ENCODE data around the gene TRRAP. TPM values are rescaled to one million over a fixed set of nuclear protein-coding genes. Genes with fewer than 3 reads are reported as not detected.

Gene TRRAP
- total RNA-seq, 4 donors from 2014 or later, result 34.3 to 52.5 (median 39.5) TPM

GRCh38 chr7:98917331-98917730 is 39.0 kb downstream of the TRRAP start:
- WGBS, 2 donors, result 94 to 96% methylated on average over 12 of the region's 12 CpGs
- Histone ChIP-seq H3K4me3 (no peak overlapping the region), H3K4me1 (peaks cover 0 to 5% (median 0%) of the 10 kb centered on the region in 4 donors), H3K9me3 (no peaks in the 10 kb centered on the region), H3K36me3 (peaks cover 3 to 96% (median 28%) of the 10 kb centered on the region in 3 donors), H3K27ac (no peak overlapping the region), H3K27me3 (no peaks in the 10 kb centered on the region)
- no peak for TF ChIP-seq POLR2A (IDR thresholded peaks at IDR 0.05)
- no peak for DNase-seq (ENCODE audit: low spot score in 2 of 2)

GRCh38 chr7:98921608-98922372 is 43.5 kb downstream of the TRRAP start:
- 89 to 90% methylated on average over 23 to 25 of the region's 25 CpGs for WGBS, 2 donors
- TF ChIP-seq CTCF (IDR thresholded peaks at IDR 0.05), result no peak
- TF ChIP-seq POLR2A (IDR thresholded peaks at IDR 0.05), result no peak
- peak overlapping the region in 2 of 4 donors; percentile 53 to 67 for H3K27ac ChIP-seq
- H3K36me3 ChIP-seq, result peaks cover under 1 to 100% (median 32%) of the 10 kb centered on the region in 3 donors
- DNase-seq (ENCODE audit: low spot score in 2 of 2), result no peak
- peaks cover 0 to 10% (median 0%) of the 10 kb centered on the region in 4 donors for H3K4me1 ChIP-seq
- H3K4me3 ChIP-seq, result no peak overlapping the region
- no peaks in the 10 kb centered on the region for H3K27me3 ChIP-seq
- H3K9me3 ChIP-seq, result no peaks in the 10 kb centered on the region

DNA sequence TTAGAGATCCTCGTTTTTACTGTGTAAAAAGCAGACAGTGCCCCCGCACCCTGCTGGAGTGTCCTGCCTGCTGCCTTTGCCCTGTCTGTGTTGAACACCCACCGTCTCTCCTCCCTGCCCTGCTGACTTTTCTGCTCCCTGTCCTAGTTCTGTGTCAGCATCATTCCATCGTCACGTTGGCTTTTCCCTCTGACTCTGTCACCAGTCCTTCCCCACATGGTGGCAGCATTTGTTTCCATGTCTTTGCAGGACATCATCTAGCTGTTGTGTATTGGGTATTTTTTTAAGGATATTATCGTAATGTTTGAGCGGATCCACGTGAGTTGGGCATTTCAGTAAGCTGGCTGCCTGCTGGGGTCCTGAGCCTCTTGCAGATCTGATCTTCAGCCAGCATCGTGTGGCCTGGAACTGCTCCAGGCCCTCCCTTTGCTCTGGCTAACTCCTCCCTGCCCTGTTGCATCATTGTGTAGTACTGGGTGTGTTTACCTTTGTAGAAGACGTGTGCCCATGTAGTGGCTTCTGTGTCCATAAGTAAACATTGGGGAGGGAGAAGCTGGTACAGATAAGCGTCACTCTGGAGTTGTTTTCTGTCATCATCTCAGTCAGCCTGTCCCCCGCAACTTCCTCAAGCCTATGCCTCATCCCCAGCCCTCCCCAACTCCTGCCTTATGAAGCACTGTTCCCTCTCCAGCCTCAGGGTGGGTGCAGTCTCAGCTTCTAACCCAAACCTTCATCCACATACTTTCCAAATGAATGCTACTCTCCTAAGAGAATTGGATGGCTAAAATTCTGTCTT is 44.3 kb downstream of the TRRAP start:
- peaks cover 3 to 100% (median 30%) of the 10 kb centered on the region in 3 donors for H3K36me3 ChIP-seq
- no peaks in the 10 kb centered on the region for H3K27me3 ChIP-seq
- 67 to 68% methylated on average over 12 of the region's 12 CpGs for WGBS, 2 donors
- no peaks in the 10 kb centered on the region for H3K9me3 ChIP-seq
- peak overlapping the region in 2 of 4 donors; percentile 53 to 67 for H3K27ac ChIP-seq
- DNase-seq (ENCODE audit: low spot score in 2 of 2), result peak; percentile 40 to 53
- TF ChIP-seq EP300 (IDR thresholded peaks at IDR 0.05), result peak in 1 of 2 donors; percentile 42
- TF ChIP-seq CTCF (IDR thresholded peaks at IDR 0.05), result no peak
- H3K4me3 ChIP-seq, result no peak overlapping the region
- peaks cover 0 to 10% (median 0%) of the 10 kb centered on the region in 4 donors for H3K4me1 ChIP-seq

GRCh38 chr7:98923512-98923911 is 45.2 kb downstream of the TRRAP start:
- DNase-seq (ENCODE audit: low spot score in 2 of 2), result no peak
- Histone ChIP-seq H3K27me3 (no peaks in the 10 kb centered on the region), H3K9me3 (no peaks in the 10 kb centered on the region), H3K4me1 (peaks cover 0 to 10% (median 0%) of the 10 kb centered on the region in 4 donors), H3K36me3 (peaks cover 3 to 100% (median 29%) of the 10 kb centered on the region in 3 donors), H3K27ac (peak overlapping the region in 1 of 4 donors; percentile 53), H3K4me3 (no peak overlapping the region)
- TF ChIP-seq POLR2A (IDR thresholded peaks at IDR 0.05) (no peak), CTCF (IDR thresholded peaks at IDR 0.05) (no peak), EP300 (IDR thresholded peaks at IDR 0.05) (no peak)
- WGBS, 2 donors, result 87 to 95% methylated on average over 5 of the region's 5 CpGs

DNA sequence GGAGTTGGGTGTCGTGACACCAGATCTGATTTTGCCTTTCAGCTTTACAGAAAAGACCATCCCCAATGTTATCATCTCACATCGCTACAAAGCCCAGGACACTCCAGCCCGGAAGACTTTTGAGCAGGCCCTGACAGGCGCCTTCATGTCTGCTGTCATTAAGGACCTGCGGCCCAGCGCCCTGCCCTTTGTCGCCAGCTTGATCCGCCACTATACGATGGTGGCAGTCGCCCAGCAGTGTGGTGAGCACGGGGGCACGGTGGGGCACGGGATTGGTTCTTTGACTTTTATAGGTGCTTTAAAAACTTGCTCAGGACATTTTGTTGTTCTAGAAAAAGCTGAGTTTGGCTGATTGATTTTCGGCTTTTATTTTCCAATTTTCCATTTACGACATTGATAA is 48.8 kb downstream of the TRRAP start:
- 95 to 96% methylated on average over 15 of the region's 15 CpGs for WGBS, 2 donors
- H3K4me3 ChIP-seq, result no peak overlapping the region
- H3K36me3 ChIP-seq, result peaks cover 9 to 100% (median 31%) of the 10 kb centered on the region in 3 donors
- H3K4me1 ChIP-seq, result peaks cover 0 to 7% (median 0%) of the 10 kb centered on the region in 4 donors
- no peaks in the 10 kb centered on the region for H3K9me3 ChIP-seq
- no peak for DNase-seq (ENCODE audit: low spot score in 2 of 2)
- no peak for TF ChIP-seq CTCF (IDR thresholded peaks at IDR 0.05)
- TF ChIP-seq EP300 (IDR thresholded peaks at IDR 0.05), result no peak
- no peak for TF ChIP-seq POLR2A (IDR thresholded peaks at IDR 0.05)
- H3K27me3 ChIP-seq, result no peaks in the 10 kb centered on the region
- H3K27ac ChIP-seq, result no peak overlapping the region
